Tibial nerve (tissue), 3 donors: ENCODE measurements around the gene NRG2.

Experiments
- POLR2A ChIP-seq, 2 donors: fragments of 450-650 bp; IDR thresholded peaks; one replicate each; pipeline ENCODE4 v1.6.1; 2017; ENCODE audit warnings: antibody characterized with exemption in 2 of 2, mild to moderate bottlenecking in 2 of 2, moderate library complexity in 2 of 2
- TF ChIP-seq, protein P1 (sequence below), 5 experiments: fragments of 200-600 bp in 3 of 5; fragments of 450-650 bp in 2 of 5; sonication (generic) in 3 of 5; IDR thresholded peaks; one replicate each; pipeline ENCODE4 v1.5.1; 2016 to 2019; ENCODE audit warnings: antibody characterized with exemption in 5 of 5, mild to moderate bottlenecking in 3 of 5, moderate library complexity in 2 of 5

DNA sequence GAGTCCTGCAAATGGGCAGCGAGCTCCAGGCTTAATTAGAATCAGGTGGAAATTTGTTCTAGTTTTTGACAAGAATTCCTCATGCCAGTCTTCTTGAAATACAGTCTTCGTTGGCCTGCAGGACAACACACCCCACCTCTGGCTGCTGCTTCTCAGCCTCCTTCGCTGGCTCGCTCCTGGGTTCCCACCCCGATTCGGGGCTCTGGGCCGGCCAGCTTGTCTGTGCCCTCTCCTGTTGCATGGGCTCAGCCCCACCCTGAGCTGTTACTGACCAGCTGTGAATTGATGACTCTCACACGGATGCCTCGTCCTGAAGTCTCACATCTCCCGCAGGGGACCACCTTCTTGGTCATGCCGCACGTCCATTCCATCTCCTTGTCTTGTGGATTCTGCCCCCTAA, 226.5 kb downstream of the NRG2 start:
- TF ChIP-seq POLR2A (IDR thresholded peaks at IDR 0.05) = no peak
- TF ChIP-seq, protein P1, sequence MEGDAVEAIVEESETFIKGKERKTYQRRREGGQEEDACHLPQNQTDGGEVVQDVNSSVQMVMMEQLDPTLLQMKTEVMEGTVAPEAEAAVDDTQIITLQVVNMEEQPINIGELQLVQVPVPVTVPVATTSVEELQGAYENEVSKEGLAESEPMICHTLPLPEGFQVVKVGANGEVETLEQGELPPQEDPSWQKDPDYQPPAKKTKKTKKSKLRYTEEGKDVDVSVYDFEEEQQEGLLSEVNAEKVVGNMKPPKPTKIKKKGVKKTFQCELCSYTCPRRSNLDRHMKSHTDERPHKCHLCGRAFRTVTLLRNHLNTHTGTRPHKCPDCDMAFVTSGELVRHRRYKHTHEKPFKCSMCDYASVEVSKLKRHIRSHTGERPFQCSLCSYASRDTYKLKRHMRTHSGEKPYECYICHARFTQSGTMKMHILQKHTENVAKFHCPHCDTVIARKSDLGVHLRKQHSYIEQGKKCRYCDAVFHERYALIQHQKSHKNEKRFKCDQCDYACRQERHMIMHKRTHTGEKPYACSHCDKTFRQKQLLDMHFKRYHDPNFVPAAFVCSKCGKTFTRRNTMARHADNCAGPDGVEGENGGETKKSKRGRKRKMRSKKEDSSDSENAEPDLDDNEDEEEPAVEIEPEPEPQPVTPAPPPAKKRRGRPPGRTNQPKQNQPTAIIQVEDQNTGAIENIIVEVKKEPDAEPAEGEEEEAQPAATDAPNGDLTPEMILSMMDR (IDR thresholded peaks at IDR 0.05) = no peak
